NB4 (cell line): ENCODE measurements around the gene BIK.
A peak's percentile ranks its signal among the peaks of the same experiment; 100 is the strongest.

Experiments used
- DNase-seq: peaks from one replicate; pipeline ENCODE4 v3.0.0; 2010; ENCODE audit warnings: low read depth
- H3K4me3 ChIP-seq: one replicate; pipeline ENCODE4 v1.5.1; 2011; ENCODE audit warnings: mild to moderate bottlenecking, low read depth, low read length, moderate library complexity
- MYC ChIP-seq: IDR thresholded peaks from 2 replicates; pipeline ENCODE4 v1.6.1; 2011; ENCODE audit warnings: low read depth, low read length
- POLR2A ChIP-seq: IDR thresholded peaks from 2 replicates; pipeline ENCODE4 v1.6.1; 2011; ENCODE audit warnings: mild to moderate bottlenecking; ENCODE audit not compliant: insufficient read length; ENCODE audit errors: extremely low read depth
- TF ChIP-seq, protein P1 (sequence below): IDR thresholded peaks from one replicate; pipeline ENCODE4 v1.5.1; 2012; ENCODE audit warnings: low read depth, low read length
- TF ChIP-seq, protein P2 (sequence below): IDR thresholded peaks from 2 replicates; pipeline ENCODE4 v1.6.1; 2011; ENCODE audit warnings: low read depth, low read length

The BIK gene

DNA sequence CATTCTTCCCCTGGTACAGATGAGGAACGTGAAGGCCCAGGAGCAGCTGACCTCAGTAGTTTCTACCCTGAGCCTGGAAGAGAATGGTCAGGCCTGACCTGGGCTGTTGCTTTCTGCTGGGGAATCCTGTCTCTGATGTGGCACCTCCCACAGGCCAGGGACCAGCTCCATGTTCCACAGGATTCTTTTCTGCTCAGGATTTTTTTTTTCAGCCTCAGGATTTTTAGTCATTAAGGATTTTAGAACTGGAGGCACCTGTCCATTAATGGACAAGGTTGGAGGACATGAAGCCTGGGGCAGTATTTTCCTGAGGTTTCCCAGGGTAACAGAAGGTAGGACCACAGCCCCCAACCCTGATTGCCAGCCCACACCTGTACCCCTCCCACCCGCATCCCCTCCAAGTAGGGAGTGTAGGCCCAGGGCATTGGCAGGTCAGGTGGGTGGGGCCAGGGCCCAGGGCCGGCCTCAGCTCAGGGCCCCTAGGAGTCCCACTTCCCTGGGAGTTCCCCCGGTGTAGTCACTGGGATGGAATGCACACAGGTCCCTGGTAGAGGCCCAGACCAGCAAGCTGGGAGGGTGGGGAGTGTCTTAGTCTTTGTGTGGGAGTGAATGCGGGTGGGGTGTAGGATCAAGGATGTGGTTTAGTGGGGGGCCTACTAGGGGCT, 16.1 kb downstream of the BIK start:
- TF ChIP-seq POLR2A (no peak), MYC (no peak)
- TF ChIP-seq, protein P1, sequence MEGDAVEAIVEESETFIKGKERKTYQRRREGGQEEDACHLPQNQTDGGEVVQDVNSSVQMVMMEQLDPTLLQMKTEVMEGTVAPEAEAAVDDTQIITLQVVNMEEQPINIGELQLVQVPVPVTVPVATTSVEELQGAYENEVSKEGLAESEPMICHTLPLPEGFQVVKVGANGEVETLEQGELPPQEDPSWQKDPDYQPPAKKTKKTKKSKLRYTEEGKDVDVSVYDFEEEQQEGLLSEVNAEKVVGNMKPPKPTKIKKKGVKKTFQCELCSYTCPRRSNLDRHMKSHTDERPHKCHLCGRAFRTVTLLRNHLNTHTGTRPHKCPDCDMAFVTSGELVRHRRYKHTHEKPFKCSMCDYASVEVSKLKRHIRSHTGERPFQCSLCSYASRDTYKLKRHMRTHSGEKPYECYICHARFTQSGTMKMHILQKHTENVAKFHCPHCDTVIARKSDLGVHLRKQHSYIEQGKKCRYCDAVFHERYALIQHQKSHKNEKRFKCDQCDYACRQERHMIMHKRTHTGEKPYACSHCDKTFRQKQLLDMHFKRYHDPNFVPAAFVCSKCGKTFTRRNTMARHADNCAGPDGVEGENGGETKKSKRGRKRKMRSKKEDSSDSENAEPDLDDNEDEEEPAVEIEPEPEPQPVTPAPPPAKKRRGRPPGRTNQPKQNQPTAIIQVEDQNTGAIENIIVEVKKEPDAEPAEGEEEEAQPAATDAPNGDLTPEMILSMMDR: no peak
- TF ChIP-seq, protein P2, sequence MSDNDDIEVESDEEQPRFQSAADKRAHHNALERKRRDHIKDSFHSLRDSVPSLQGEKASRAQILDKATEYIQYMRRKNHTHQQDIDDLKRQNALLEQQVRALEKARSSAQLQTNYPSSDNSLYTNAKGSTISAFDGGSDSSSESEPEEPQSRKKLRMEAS: no peak
- no peak overlapping the region for H3K4me3 ChIP-seq
- peak; percentile 56 for DNase-seq

DNA sequence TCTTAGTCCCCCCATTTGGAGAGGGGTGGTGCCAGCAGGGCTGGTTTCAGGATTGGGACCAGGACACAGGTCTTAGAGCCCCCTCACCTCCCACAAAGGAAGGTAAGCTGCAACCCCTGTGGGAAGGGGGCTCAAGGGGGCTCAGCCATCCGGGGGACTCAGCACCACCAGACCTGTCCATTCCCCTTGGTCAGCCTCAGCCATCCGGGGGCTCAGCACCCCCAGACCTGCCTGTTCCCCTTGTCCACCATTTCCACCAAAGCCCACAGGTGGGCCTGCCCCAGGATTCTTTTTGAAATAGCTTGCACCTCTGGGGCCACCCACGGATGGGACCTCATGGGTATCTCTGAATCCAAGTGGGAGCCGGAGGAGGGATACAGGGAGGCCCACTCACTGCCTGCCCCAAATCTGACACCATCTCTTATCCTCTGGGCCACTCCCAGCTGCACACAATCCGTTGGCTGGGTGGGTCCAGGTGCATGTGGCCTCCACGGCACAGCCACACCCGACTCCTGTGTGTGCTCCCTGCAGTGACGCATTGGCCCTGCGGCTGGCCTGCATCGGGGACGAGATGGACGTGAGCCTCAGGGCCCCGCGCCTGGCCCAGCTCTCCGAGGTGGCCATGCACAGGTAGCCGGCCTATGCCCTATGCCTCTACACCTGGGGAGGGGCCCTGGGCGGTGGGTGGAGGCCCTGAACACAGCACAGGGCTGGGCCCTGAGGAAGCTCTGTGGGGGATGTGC, 16.8 kb downstream of the BIK start:
- H3K4me3 ChIP-seq: no peak overlapping the region
- DNase-seq: no peak
- TF ChIP-seq, protein P2: no peak
- no peak for TF ChIP-seq MYC
- TF ChIP-seq, protein P1: no peak
- TF ChIP-seq POLR2A: no peak

DNA sequence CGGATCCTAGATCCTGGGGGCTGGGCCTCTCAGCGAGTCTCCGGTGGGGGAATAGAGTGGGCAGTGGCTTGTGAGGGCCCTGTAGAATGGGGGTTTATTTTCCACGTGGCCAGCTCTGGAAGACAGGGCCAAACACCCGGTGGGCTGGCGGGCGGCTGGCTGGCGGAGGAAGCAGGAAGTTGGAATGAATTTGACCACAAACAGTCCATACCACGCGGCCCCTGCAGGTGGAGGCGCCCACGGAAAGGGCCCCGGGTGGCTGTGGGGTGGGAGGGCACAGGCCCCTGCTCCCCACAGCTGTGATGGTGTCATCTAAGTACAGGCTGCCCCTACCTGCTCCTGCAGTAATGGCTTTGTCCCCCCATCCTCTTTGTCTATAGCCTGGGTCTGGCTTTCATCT, 17.6 kb downstream of the BIK start:
- TF ChIP-seq POLR2A (no peak), MYC (peak; percentile 60)
- TF ChIP-seq, protein P2: peak; percentile 80
- TF ChIP-seq, protein P1: no peak
- DNase-seq: peak; percentile 77
- H3K4me3 ChIP-seq: no peak overlapping the region

DNA sequence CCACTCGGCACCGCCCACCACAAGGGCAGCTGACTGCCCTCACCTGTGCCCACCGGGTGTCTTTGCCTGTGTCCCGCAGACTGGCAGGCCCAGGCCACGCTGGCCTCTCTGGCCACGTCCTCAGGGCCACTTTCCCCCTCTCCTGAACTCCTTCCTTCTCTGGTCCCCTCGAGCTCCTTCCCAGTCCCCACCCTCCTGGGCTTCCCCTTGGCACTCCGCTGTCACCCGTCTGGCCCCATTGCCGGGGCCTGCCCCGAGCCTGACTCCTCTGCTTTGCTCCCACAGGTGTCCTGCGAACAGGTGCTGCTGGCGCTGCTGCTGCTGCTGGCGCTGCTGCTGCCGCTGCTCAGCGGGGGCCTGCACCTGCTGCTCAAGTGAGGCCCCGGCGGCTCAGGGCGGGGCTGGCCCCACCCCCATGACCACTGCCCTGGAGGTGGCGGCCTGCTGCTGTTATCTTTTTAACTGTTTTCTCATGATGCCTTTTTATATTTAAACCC, 18.4 kb downstream of the BIK start:
- TF ChIP-seq MYC (no peak), POLR2A (no peak)
- TF ChIP-seq, protein P2: no peak
- no peak overlapping the region for H3K4me3 ChIP-seq
- peak; percentile 66 for DNase-seq

DNA sequence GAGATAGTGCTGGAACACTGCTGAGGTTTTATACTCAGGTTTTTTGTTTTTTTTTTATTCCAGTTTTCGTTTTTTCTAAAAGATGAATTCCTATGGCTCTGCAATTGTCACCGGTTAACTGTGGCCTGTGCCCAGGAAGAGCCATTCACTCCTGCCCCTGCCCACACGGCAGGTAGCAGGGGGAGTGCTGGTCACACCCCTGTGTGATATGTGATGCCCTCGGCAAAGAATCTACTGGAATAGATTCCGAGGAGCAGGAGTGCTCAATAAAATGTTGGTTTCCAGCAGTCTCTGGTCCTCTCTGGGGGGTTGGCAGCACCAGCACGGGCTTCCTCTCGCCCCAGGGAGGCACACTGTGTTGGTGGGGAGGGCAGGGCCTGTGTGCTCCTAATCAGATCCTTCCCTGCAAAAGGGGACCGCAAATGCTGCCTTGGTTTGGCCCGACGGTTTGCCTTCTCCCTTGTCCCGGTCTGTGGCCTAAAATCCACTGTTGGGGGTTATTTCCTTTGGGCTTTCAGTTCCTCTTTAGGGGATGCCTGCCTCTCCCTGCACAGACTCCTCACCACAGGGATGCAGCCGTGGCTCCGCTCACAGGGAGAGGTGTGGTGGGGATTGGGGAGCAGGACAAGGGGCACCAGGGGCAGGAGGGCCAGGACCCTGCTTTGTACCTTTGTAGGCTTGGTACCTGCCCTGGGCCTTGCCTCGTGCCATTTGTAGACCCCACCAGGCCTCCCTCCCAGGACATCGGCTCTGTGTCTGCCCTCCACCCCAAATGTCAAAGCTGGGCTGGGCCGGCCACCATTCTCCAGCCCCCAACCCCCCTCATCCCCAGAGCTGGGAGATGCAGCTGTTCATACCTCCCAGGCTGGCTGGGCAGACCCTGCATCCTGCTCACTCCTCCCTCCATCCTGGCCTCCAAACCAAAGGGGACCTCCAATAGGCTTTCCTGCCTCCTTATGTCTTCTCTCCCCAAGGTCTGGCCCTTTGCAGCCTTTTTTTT, 19.2 kb downstream of the BIK start:
- peak; percentile 95 for DNase-seq
- no peak for TF ChIP-seq POLR2A
- no peak for TF ChIP-seq MYC
- TF ChIP-seq, protein P2: no peak
- TF ChIP-seq, protein P1: no peak
- no peak overlapping the region for H3K4me3 ChIP-seq
